ENCODE results near the gene RALGAPA2.

The RALGAPA2 gene

DNA sequence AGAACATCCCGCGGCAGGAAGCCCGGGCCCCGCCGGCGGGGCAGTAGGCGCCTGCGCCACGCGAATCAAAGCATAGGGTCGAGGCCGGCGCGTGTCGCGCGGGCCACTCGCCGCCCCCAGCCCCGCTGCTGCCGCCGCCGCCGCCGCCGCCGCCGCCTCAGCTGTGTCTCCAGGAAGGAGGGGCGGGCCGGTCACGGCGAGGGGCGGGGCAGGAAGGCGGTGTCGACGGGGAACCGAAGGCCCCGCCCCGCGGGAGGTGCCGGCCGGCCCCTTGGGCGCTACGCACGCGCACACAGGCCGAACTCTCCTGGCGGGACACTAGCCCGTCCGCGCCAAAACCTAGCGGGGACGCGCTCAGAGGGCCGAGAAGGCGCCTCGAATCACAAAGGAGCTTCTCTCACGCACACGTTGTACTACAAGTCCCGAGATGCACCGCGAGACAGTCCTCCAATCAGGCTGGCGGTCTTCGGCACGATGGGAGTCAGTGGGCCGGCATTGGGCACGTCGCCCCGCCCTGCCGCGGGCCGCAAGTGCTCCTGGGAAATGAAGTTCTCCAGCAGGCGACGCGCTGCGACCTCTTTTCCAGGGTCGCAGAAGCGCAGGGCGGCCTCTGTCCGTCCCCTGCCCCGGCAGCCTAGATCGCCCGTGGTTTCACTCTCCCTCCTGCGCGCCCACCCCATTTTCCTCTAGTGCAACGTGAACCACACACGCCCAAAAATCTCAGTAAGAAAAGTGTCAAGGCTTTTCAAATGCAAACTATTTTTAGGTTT lies at the start of gene RALGAPA2:
RALGAPA2 (minus strand) TSS at position 171 of the 770 bp plus-strand sequence; CDS start at position 7, 164 bp downstream.
- peak; percentile 91 for DNase-seq (ENCODE audit: low spot score)

DNA sequence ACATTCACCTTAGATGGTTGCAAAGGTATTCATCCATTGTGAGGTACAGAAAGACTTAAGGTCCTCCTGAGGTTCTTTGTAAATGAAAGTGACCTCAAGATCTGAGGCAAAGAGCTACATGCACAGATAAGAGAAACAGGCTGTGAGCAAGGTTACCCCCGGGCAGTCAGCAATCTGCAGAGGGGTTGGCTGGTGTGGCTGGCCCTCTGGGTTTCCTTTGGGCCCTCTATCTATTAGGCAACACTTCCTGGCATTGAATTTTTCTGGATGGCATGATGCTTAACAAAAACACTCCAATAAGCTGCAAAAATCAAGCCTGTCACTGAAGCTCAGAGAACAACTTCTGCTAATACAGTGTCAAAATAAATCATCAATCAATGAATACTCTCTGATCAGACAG lies 48.9 kb upstream of the RALGAPA2 start:
- no peak for DNase-seq (ENCODE audit: low spot score)

DNA sequence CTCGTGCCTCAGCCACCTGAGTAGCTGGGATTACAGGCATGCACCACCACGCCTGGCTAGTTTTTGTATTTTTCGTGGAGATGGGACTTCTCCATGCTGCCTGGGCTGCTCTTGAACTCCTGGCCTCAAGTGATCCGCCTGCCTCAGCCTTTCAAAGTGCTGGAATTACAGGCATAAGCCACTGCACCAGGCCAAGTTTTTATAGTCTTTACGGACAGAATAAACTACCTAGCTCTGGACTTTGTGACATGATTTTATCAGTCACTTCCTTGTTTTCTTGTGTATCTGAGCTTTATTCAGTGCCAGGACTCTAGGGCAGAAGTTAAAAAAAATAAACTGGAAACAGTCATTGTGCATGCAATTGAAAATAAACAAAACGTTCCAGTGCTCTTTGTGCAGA lies 46.7 kb upstream of the RALGAPA2 start:
- no peak for DNase-seq (ENCODE audit: low spot score)

DNA sequence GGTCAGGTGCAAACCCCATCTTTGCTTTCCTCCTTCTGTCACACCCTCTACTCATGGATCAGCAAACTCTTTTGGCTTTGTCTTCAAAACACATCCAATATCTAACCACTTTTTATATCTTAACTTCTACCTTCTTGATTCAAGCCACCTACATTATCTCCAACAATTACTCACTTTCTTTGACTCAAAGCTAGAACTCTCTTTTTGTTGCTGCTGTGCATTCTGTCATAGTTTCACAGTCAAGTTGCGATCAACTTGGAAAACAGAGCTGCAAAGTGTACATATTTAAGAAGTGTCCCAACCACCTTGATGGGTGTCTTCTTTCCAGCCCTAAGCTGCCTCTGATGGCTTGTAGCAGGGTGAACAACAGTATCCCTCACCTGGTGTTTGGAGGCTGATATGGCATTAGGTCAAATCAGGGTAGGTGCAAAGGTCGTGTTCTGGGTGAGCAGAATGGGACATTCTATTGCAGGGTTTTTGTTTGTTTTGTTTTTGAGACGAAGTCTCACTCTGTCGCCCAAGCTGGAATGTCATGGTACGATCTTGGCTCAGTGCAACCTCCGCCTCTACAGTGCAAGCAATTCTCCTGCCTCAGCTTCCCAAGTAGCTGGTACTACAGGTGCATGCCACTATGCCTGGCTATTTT lies 43.4 kb upstream of the RALGAPA2 start:
- no peak for DNase-seq (ENCODE audit: low spot score)

- no peak for DNase-seq (ENCODE audit: low spot score)
Observed at GRCh38 chr20:20755231-20755630, 42.8 kb upstream of the RALGAPA2 start.

DNA sequence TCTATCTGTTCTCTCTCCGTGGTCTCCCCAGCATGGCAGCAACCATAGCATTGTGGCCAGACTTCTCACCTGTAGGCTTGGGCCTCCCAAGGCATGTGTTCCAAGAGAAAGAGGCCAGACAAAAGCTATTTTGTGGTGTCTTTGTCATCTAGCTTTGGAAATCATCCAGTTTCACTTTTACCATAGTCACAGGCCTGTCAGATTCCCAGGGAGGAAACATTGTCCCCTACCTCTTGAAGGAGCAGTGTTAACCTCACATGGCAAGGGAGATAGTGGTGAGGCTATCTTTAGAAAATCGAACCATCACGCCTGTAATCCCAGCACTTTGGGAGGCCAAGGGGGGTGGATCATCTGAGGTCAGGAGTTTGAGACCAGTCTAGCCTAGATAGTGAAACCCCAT lies 42.3 kb upstream of the RALGAPA2 start:
- no peak for DNase-seq (ENCODE audit: low spot score)

- no peak for DNase-seq (ENCODE audit: low spot score)
Observed at GRCh38 chr20:20752712-20753111, 40.3 kb upstream of the RALGAPA2 start.

GRCh38 chr20:20747298-20747697 lies 34.9 kb upstream of the RALGAPA2 start:
- DNase-seq (ENCODE audit: low spot score), result no peak

DNA sequence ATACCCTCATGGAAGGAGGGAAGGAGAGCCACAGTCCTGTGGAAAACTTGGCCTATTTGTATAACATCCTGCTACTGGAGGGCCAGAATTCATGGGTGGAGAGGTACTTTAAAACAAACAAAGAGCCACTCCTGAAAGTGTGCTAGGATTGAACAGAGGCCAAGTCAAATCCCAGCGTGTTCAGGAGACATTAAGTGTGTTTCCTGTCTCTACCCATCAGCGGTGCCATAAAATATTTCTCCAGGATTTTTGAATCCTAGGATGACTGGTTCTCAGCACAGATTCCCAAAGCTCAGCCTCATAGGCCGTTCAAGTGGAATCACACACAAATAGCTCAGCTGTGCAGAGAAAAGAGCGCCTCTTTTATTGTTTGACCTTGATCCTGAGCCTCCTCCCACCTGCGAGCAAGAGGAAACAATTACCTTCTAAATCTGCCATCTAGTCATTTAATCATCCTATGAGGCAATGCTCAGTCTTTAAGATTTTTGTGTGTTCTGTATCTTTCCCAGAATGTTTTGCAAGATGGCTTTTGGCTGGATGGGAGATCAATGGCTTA lies 31.8 kb upstream of the RALGAPA2 start:
- DNase-seq (ENCODE audit: low spot score), result no peak

GRCh38 chr20:20743511-20744169 lies 31.2 kb upstream of the RALGAPA2 start:
- DNase-seq (ENCODE audit: low spot score), result no peak

DNA sequence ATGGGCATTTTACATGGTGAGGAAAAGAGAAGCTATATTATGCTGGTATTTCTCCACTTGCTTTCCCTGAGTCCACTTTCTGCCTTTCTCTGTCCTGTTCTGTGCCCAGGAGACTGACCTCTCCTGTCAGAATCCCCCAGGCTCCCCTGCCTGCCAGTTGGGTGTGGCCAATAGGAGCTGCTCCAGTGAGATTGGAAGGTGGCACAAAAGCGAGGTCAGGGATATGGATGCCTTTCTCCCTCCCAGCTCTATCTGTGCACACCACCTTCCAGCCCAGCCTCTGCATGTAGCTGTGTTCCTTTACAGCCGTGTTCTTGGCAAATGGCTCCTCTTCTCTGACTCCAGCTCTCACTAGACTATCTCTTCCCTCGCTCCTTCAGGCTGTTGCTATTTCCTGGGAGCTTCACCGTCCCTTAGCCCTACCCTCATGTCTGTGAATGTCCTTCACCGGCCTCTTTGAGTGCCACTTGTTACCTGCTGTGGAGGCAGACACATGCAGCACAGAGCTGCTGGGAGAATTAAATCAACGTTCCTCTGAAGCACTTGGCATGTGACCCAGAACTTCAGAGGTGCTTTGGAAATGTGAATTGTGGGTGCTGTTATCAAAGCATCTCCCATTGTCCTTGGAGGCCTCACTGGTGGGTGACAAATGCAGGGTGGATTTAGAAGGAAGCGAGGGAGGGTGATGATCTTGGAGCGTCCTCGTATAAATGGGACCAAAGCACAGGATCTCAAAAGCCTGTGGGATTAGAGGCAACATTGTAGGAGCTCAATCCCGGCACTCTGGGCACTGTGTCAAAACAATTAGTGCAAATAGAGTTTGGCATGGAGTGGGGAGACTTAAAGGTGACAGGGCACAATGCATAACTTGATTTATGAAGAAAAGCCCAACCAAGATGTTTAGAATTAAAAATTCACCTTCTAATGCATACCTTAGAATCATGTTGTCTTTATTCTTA lies 28.9 kb upstream of the RALGAPA2 start:
- DNase-seq (ENCODE audit: low spot score), result no peak

DNA sequence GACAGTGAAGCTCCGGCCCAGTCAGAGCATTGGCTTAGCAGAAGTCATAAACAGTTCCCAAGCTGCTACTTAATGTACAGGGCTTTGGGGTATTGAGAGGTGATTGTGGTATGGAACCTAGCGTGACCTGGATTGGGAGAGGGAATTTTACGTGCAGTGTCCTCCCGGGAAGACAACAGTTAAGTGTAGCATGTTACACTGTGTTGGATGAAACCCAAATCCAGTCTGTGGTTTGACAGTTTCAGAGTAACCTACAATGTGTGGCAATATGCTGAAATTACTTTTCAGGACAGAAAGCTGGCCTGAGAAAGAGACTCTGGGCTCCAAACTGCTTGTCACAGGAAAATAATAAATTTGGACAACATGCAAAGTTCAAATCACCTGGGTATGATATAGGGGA lies 28.1 kb upstream of the RALGAPA2 start:
- DNase-seq (ENCODE audit: low spot score), result no peak

GRCh38 chr20:20737158-20737557 lies 24.7 kb upstream of the RALGAPA2 start:
- no peak for DNase-seq (ENCODE audit: low spot score)

GRCh38 chr20:20736303-20736702 lies 23.9 kb upstream of the RALGAPA2 start:
- DNase-seq (ENCODE audit: low spot score), result no peak

DNA sequence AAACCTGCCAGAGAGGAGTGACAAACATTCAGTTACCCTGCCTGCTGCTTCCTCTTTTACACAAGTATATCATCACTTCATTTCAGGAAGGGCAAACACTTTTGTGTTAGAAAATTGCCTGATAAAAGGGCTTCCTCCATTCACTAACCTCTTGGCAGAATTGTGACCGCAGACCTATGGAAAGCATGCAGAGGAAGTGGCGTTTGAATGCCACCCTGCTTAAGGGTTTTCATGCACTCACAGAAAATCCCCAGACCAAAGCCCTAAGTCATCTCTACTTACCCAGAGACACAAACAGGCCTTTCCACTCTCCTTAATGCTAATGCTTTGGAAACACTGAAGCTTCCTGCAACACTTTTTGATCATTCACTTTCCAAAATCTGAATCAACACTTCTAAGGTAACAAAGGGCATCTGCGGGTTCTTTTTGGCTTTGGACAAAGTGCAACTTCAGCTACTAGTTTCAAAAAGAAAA lies 22.1 kb upstream of the RALGAPA2 start:
- no peak for DNase-seq (ENCODE audit: low spot score)

- no peak for DNase-seq (ENCODE audit: low spot score)
Observed at GRCh38 chr20:20733943-20734342, 21.5 kb upstream of the RALGAPA2 start.

DNA sequence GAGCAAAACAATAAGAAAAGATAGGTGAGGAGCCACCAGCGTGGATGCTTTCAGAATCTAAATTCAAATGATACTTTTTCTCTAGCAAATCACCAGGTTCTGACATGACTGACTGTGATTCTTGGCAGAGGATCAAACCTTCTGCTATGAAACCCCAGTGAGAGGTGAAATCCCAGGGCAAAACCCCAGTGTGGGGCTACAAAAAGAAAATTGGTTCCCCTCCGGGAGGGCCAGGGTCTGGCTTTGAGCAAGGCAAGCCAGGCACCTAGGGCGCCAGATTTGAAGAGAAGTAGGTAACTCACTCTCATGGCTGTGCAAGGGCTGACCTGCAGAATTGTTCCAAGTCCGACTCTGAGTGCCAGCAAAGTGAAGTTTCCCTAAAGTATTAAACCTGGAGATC lies 20.2 kb upstream of the RALGAPA2 start:
- DNase-seq (ENCODE audit: low spot score), result no peak

- no peak for DNase-seq (ENCODE audit: low spot score)
Observed at GRCh38 chr20:20731945-20732296, 19.5 kb upstream of the RALGAPA2 start.

DNA sequence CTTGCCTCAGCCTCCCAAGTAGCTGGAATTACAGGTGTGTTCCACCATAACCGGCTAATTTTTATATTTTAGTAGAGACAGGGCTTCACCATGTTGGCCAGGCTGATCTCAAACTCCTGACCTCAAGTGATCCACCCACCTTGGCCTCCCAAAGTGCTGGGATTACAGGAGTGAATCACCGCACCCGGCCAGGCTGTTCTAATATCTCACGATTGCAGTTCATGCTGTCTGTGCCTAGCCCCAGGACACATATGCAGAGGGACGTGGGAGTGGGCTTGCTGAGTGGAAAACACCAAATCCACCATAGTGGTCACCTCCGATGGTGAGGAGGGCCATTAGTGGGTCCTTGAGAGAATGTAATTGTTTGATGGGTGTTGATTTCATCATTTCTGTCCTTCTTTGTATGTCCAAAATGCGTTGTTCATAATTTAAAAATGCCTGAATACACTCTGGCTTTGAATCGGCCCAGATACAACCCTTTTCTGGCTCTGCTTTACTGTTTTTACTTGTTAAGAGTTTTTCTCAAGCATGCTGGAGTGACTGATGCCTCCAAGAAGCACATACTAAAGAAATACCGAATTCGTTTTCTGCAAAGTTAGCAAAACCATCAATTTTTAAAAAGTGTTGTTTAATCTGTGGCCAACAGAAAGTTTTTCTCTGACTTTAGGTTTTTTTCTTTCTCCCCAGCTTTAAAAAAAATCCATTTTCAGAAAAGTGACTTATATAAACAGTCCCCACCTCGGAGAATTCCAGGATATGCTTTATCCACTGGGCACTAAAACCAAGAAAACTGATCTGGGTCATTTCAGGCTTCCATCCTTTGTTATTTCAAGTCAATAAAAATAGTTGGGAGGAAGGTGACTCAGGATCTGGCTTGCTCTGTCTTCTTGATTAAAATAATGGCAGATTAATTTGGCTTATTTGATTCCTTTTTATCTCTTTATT lies 18.8 kb upstream of the RALGAPA2 start:
- DNase-seq (ENCODE audit: low spot score), result no peak

DNA sequence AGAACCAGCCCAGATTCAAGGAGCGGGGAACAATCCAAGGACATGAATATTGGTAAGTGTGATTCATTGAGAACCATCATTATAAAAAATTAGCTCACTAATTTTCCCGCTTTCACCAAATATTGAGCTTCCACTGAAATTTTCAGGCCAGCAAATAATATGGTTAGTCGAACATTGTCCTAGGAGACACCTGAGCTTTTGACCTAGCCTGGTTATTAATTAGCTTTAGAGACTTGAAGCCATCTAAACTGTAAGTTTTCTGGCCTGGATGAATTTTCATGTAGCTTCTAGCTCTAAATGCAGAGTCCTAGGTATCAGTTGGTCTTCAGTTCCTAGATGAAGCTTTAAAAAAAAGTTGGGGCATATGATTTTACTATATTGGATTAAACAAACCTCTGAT lies 17.1 kb upstream of the RALGAPA2 start:
- no peak for DNase-seq (ENCODE audit: low spot score)

DNA sequence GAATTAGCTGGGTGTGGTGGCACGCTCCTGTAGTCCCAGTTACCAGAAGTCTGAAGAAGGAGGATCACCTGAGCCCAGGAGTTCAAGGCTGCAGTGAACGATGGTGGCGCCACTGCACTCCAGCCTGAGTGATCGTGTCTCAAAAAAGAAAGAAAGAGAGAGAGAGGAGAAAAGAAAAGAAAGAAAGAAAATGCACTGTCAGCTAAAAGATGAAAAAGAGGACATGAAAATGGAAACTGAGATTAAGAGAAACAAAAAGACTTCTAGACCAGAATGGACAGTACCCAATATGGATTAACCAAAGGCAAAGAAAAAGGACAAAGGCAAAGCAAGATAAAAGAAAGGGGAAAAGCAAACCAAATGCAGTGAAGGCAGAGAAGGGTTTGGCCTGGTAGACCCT lies 9.0 kb upstream of the RALGAPA2 start:
- DNase-seq (ENCODE audit: low spot score), result no peak

Data from CD4-positive, alpha-beta T cell treated with Interleukin-15 for 4 hours (primary cell).